ENCODE data around the gene VSIG10L2.

Gene VSIG10L2

GRCh38 chr11:125975634-125976033 is 29.8 kb downstream of the VSIG10L2 start:
- in situ Hi-C loops (cut with HindIII; ENCODE audit: low sequenced_read_pairs) = no loop called here
- no peak overlapping the region for H3K4me3 ChIP-seq (ENCODE audit: low read depth, low read length)
- TF ChIP-seq CTCF (IDR thresholded peaks at IDR 0.05; ENCODE audit: low read depth, low read length) = no peak
- DNase-seq (ENCODE audit: low read depth, low spot score) = no peak

- H3K4me3 ChIP-seq (ENCODE audit: low read depth, low read length) = no peak overlapping the region
- no peak for DNase-seq (ENCODE audit: low read depth, low spot score)
- in situ Hi-C loops (cut with HindIII; ENCODE audit: low sequenced_read_pairs) = no loop called here
- no peak for TF ChIP-seq CTCF (IDR thresholded peaks at IDR 0.05; ENCODE audit: low read depth, low read length)
Observed at GRCh38 chr11:125976156-125976555, 30.3 kb downstream of the VSIG10L2 start.

GRCh38 chr11:125977333-125977732 is 31.5 kb downstream of the VSIG10L2 start:
- in situ Hi-C loops (cut with HindIII; ENCODE audit: low sequenced_read_pairs) = no loop called here
- no peak overlapping the region for H3K4me3 ChIP-seq (ENCODE audit: low read depth, low read length)
- no peak for DNase-seq (ENCODE audit: low read depth, low spot score)
- TF ChIP-seq CTCF (IDR thresholded peaks at IDR 0.05; ENCODE audit: low read depth, low read length) = no peak

GRCh38 chr11:125978181-125978716 is 32.4 kb downstream of the VSIG10L2 start:
- in situ Hi-C loops (cut with HindIII; ENCODE audit: low sequenced_read_pairs) = no loop called here
- no peak for TF ChIP-seq CTCF (IDR thresholded peaks at IDR 0.05; ENCODE audit: low read depth, low read length)
- H3K4me3 ChIP-seq (ENCODE audit: low read depth, low read length) = no peak overlapping the region
- DNase-seq (ENCODE audit: low read depth, low spot score) = no peak

GRCh38 chr11:125978778-125979407 is 33.0 kb downstream of the VSIG10L2 start:
- no peak overlapping the region for H3K4me3 ChIP-seq (ENCODE audit: low read depth, low read length)
- no peak for TF ChIP-seq CTCF (IDR thresholded peaks at IDR 0.05; ENCODE audit: low read depth, low read length)
- no peak for DNase-seq (ENCODE audit: low read depth, low spot score)
- in situ Hi-C loops (cut with HindIII; ENCODE audit: low sequenced_read_pairs) = no loop called here

GRCh38 chr11:125979511-125979910 is 33.7 kb downstream of the VSIG10L2 start:
- H3K4me3 ChIP-seq (ENCODE audit: low read depth, low read length) = no peak overlapping the region
- no peak for DNase-seq (ENCODE audit: low read depth, low spot score)
- no peak for TF ChIP-seq CTCF (IDR thresholded peaks at IDR 0.05; ENCODE audit: low read depth, low read length)
- in situ Hi-C loops (cut with HindIII; ENCODE audit: low sequenced_read_pairs) = no loop called here

All from astrocyte of the spinal cord (primary cell).